Measurements from ENCODE around the gene RTF2. TPM values are rescaled to one million over a fixed set of nuclear protein-coding genes. Genes with fewer than 3 reads are reported as not detected.

RTF2 gene
- 118 and 121 TPM in 2 replicates for total RNA-seq (2014; rRNA removed; shearing (Covaris generic))

- H3K4me1 ChIP-seq (replicated peaks): peaks cover 6% of the 10 kb centered on the region; the same call in 1 of the 2 replicates
- H3K9me3 ChIP-seq (replicated peaks): no peaks in the 10 kb centered on the region
- H3K4me3 ChIP-seq: peak within 1 kb of the TSS; percentile 62
- H3K27me3 ChIP-seq (replicated peaks): no peaks in the 10 kb centered on the region; the same call in 1 of the 2 replicates
- H3K36me3 ChIP-seq: peaks cover 24% of the 10 kb centered on the region
- H3K27ac ChIP-seq: peak within 1 kb of the TSS; percentile 73
- DNase-seq (ENCODE audit: low read depth in 1 of 2, low spot score in 2 of 2): peak; percentile 86 to 91
Observed at GRCh38 chr20:56468316-56469076, at the start of gene RTF2. Gene RTF2, plus strand, starts transcription at chr20:56468627. Its CDS starts 71 bp downstream, at chr20:56468698.

GRCh38 chr20:56420028-56420427 is 48.4 kb upstream of the RTF2 start:
- Histone ChIP-seq H3K4me1 (replicated peaks) (peaks cover 21% of the 10 kb centered on the region), H3K27ac (no peak overlapping the region), H3K9me3 (replicated peaks) (no peaks in the 10 kb centered on the region), H3K27me3 (replicated peaks) (no peaks in the 10 kb centered on the region), H3K4me3 (no peak overlapping the region), H3K36me3 (no peaks in the 10 kb centered on the region)
- no peak for DNase-seq (ENCODE audit: low read depth in 1 of 2, low spot score in 2 of 2)

GRCh38 chr20:56420940-56421688 is 47.3 kb upstream of the RTF2 start:
- H3K36me3 ChIP-seq: no peaks in the 10 kb centered on the region
- DNase-seq (ENCODE audit: low read depth in 1 of 2, low spot score in 2 of 2): no peak
- H3K9me3 ChIP-seq (replicated peaks): no peaks in the 10 kb centered on the region
- H3K27me3 ChIP-seq (replicated peaks): no peaks in the 10 kb centered on the region
- peaks cover 16% of the 10 kb centered on the region for H3K4me1 ChIP-seq (replicated peaks)
- no peak overlapping the region for H3K27ac ChIP-seq
- no peak overlapping the region for H3K4me3 ChIP-seq

GRCh38 chr20:56422076-56422823 is 46.2 kb upstream of the RTF2 start:
- Histone ChIP-seq H3K27me3 (replicated peaks) (no peaks in the 10 kb centered on the region), H3K36me3 (no peaks in the 10 kb centered on the region), H3K27ac (peak overlapping the region; percentile 22; the same call in 1 of the 2 replicates), H3K9me3 (replicated peaks) (no peaks in the 10 kb centered on the region), H3K4me3 (no peak overlapping the region), H3K4me1 (replicated peaks) (peaks cover 16% of the 10 kb centered on the region)
- DNase-seq (ENCODE audit: low read depth in 1 of 2, low spot score in 2 of 2): peak in 1 of 2 experiments; percentile 43

GRCh38 chr20:56422824-56423189 is 45.6 kb upstream of the RTF2 start:
- Histone ChIP-seq H3K27ac (peak overlapping the region; percentile 22; the same call in 1 of the 2 replicates), H3K4me1 (replicated peaks) (peaks cover 16% of the 10 kb centered on the region), H3K4me3 (no peak overlapping the region), H3K36me3 (no peaks in the 10 kb centered on the region), H3K9me3 (replicated peaks) (no peaks in the 10 kb centered on the region), H3K27me3 (replicated peaks) (no peaks in the 10 kb centered on the region)
- DNase-seq (ENCODE audit: low read depth in 1 of 2, low spot score in 2 of 2): no peak

GRCh38 chr20:56423211-56423610 is 45.2 kb upstream of the RTF2 start:
- H3K4me3 ChIP-seq: no peak overlapping the region
- peaks cover 16% of the 10 kb centered on the region for H3K4me1 ChIP-seq (replicated peaks)
- no peak overlapping the region for H3K27ac ChIP-seq

GRCh38 chr20:56423886-56424285 is 44.5 kb upstream of the RTF2 start:
- Histone ChIP-seq H3K27me3 (replicated peaks) (no peaks in the 10 kb centered on the region), H3K27ac (no peak overlapping the region), H3K9me3 (replicated peaks) (no peaks in the 10 kb centered on the region), H3K4me3 (no peak overlapping the region), H3K36me3 (no peaks in the 10 kb centered on the region), H3K4me1 (replicated peaks) (peaks cover 13% of the 10 kb centered on the region)
- no peak for DNase-seq (ENCODE audit: low read depth in 1 of 2, low spot score in 2 of 2)

More at GRCh38 chr20:56423211-56423610, 45.2 kb upstream of the RTF2 start:
- Histone ChIP-seq H3K36me3 (no peaks in the 10 kb centered on the region), H3K27me3 (replicated peaks) (no peaks in the 10 kb centered on the region), H3K9me3 (replicated peaks) (no peaks in the 10 kb centered on the region)
- no peak for DNase-seq (ENCODE audit: low read depth in 1 of 2, low spot score in 2 of 2)

GRCh38 chr20:56424931-56425330 is 43.5 kb upstream of the RTF2 start:
- Histone ChIP-seq H3K36me3 (no peaks in the 10 kb centered on the region), H3K4me3 (no peak overlapping the region), H3K9me3 (replicated peaks) (no peaks in the 10 kb centered on the region), H3K4me1 (replicated peaks) (peaks cover 12% of the 10 kb centered on the region), H3K27ac (no peak overlapping the region), H3K27me3 (replicated peaks) (no peaks in the 10 kb centered on the region)
- DNase-seq (ENCODE audit: low read depth in 1 of 2, low spot score in 2 of 2): no peak

- Histone ChIP-seq H3K36me3 (no peaks in the 10 kb centered on the region), H3K4me3 (no peak overlapping the region), H3K27me3 (replicated peaks) (no peaks in the 10 kb centered on the region; the same call in 1 of the 2 replicates), H3K9me3 (replicated peaks) (no peaks in the 10 kb centered on the region), H3K27ac (no peak overlapping the region), H3K4me1 (replicated peaks) (peaks cover 12% of the 10 kb centered on the region)
- DNase-seq (ENCODE audit: low read depth in 1 of 2, low spot score in 2 of 2): no peak
Observed at GRCh38 chr20:56426026-56426425, 42.4 kb upstream of the RTF2 start.

- Histone ChIP-seq H3K27ac (no peak overlapping the region), H3K27me3 (replicated peaks) (no peaks in the 10 kb centered on the region; the same call in 1 of the 2 replicates), H3K4me1 (replicated peaks) (peaks cover 12% of the 10 kb centered on the region), H3K4me3 (no peak overlapping the region), H3K36me3 (no peaks in the 10 kb centered on the region), H3K9me3 (replicated peaks) (no peaks in the 10 kb centered on the region)
- DNase-seq (ENCODE audit: low read depth in 1 of 2, low spot score in 2 of 2): no peak
Observed at GRCh38 chr20:56426926-56427325, 41.5 kb upstream of the RTF2 start.

GRCh38 chr20:56427797-56428196 is 40.6 kb upstream of the RTF2 start:
- H3K27ac ChIP-seq: no peak overlapping the region
- H3K36me3 ChIP-seq: no peaks in the 10 kb centered on the region
- peaks cover 4% of the 10 kb centered on the region for H3K4me1 ChIP-seq (replicated peaks)

GRCh38 chr20:56428410-56428809 is 40.0 kb upstream of the RTF2 start:
- Histone ChIP-seq H3K27ac (no peak overlapping the region), H3K9me3 (replicated peaks) (no peaks in the 10 kb centered on the region), H3K27me3 (replicated peaks) (no peaks in the 10 kb centered on the region; the same call in 1 of the 2 replicates), H3K36me3 (no peaks in the 10 kb centered on the region), H3K4me3 (no peak overlapping the region), H3K4me1 (replicated peaks) (no peaks in the 10 kb centered on the region)
- no peak for DNase-seq (ENCODE audit: low read depth in 1 of 2, low spot score in 2 of 2)

More at GRCh38 chr20:56427797-56428196, 40.6 kb upstream of the RTF2 start:
- Histone ChIP-seq H3K4me3 (no peak overlapping the region), H3K27me3 (replicated peaks) (no peaks in the 10 kb centered on the region; the same call in 1 of the 2 replicates), H3K9me3 (replicated peaks) (no peaks in the 10 kb centered on the region)
- no peak for DNase-seq (ENCODE audit: low read depth in 1 of 2, low spot score in 2 of 2)

- Histone ChIP-seq H3K4me1 (replicated peaks) (no peaks in the 10 kb centered on the region), H3K27ac (no peak overlapping the region)
- no peak for DNase-seq (ENCODE audit: low read depth in 1 of 2, low spot score in 2 of 2)
Observed at GRCh38 chr20:56428881-56429280, 39.5 kb upstream of the RTF2 start.

More at GRCh38 chr20:56428881-56429280, 39.5 kb upstream of the RTF2 start:
- no peaks in the 10 kb centered on the region for H3K36me3 ChIP-seq
- H3K4me3 ChIP-seq: no peak overlapping the region
- H3K9me3 ChIP-seq (replicated peaks): no peaks in the 10 kb centered on the region
- H3K27me3 ChIP-seq (replicated peaks): no peaks in the 10 kb centered on the region; the same call in 1 of the 2 replicates
